Suppressor macrophage treated with lipopolysaccharide for 1 hour (primary cell): ENCODE measurements around the gene KIF2C.
A peak's percentile ranks its signal among the peaks of the same experiment; 100 is the strongest.
"Not testable (repeated sequence)": the region's sequence is repeated elsewhere in the genome, so short reads cannot be mapped to it uniquely, and the experiment has no call there.

Experiments used
- DNase-seq, 3 donors: peaks; one replicate each; pipeline ENCODE4 v3.0.0-alpha.2; 2020 to 2022

KIF2C gene

GRCh38 chr1:44798481-44799365 lies 59.1 kb downstream of the KIF2C start:
- no peak for DNase-seq

DNA sequence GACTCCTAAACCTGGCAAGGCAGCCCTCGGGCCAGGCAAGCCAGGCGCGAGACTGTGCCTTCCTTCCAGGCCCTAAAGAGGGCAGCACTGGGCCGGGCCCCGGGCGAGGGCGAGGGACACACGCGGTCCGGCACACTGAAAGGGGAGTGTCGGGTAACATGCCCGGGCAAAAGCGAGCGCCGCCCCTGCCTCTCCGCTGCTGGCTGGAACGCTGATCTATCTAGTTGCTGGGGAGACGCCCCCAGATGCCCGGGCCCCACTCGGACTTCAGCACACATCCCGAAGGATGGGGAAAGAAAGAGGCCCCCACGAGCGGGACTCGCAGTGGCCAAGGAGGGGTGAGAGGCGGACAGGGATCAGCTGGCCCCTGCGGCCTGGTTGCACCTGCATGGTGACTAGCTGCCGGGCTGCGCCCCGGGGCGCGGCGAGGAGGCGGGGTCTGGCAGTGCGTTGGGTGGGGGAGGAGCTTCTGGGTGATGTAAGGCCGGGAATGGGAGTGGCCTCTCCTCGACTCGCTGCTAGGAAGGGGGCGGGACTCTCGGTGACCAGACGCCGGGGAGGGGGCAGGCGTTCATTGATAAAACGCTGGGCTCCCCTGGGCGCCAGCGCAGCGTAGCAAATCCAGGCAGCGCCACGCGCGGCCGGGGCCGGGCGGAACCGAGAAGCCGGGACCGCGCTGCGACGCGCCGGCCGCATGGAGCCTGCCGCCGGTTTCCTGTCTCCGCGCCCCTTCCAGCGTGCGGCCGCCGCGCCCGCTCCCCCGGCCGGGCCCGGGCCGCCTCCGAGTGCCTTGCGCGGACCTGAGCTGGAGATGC lies 60.3 kb downstream of the KIF2C start, which contains the start of gene PLK3:
PLK3 (plus strand) TSS at position 608 of the 815 bp plus-strand sequence; CDS start at position 695, 87 bp downstream.
- peak; percentile 98 to 99 (median 99) for DNase-seq

DNA sequence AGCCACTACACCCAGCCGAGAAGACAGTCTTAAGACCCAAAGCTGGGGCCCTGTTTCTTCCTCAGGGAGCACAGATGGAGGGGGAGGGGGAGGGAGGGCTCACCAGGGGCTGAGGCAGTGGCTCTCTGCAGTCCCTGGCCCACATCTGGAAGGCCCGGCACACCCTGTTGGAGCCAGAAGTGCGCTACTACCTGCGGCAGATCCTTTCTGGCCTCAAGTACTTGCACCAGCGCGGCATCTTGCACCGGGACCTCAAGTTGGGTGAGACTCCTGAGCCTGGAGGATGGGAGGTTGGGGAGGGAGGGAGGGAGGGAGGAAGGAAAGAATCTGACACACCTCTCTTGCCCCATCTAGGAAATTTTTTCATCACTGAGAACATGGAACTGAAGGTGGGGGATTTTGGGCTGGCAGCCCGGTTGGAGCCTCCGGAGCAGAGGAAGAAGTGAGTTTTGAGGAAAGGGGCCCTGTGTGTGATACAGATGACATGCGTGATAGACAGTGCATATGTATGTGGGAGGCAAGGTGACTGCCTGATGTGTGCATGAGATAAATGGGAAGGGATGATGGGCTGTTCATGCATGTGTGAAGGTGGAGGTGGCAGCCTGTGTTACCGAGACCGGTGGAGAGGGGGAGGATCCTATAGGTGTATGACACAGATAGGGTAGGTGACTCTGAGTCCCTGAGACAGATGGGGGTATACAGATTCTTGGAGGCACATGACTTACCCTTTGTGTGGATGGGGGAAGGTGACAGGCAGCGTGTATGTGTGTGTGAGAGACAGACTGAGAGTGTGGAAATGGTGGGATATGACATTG lies 62.1 kb downstream of the KIF2C start:
- peak; percentile 85 to 90 (median 86) for DNase-seq

DNA sequence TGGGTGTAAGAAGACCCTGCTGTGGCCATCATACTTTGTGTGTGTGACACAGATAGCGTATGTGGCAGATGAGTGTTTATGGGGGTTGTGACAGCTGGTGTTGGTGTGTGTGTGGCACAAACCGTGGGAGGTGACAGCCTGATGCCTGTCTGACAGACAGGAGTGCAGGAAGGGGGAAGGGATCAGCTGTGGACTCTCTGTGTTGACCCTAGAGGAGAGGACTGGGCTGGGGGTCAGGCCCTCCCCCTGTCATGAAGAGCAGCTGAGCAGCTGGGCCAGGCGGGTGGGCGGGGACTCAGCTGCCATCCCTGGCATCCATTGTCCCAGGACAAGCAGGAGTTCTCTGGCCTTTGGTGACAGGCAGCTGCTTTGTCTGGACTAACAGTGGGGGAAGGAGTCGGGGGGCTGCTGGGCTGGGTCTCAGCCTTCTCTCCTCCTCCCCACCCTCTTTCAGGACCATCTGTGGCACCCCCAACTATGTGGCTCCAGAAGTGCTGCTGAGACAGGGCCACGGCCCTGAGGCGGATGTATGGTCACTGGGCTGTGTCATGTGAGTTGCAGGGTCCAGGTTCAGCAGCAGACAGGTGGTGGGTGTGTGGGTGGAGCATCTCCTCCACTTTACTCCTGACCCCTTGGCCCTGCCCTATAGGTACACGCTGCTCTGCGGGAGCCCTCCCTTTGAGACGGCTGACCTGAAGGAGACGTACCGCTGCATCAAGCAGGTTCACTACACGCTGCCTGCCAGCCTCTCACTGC lies 62.8 kb downstream of the KIF2C start:
- DNase-seq: peak in 1 of 3 donors; percentile 39

DNA sequence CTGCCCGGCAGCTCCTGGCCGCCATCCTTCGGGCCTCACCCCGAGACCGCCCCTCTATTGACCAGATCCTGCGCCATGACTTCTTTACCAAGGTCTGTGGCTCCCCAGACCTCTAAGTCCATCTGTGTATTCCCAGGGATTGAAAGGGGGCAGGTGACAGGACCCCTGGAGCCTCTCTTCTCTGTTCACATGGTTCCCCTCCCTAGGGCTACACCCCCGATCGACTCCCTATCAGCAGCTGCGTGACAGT lies 63.4 kb downstream of the KIF2C start:
- no peak for DNase-seq

GRCh38 chr1:44803312-44804095 lies 63.9 kb downstream of the KIF2C start:
- DNase-seq: no peak

DNA sequence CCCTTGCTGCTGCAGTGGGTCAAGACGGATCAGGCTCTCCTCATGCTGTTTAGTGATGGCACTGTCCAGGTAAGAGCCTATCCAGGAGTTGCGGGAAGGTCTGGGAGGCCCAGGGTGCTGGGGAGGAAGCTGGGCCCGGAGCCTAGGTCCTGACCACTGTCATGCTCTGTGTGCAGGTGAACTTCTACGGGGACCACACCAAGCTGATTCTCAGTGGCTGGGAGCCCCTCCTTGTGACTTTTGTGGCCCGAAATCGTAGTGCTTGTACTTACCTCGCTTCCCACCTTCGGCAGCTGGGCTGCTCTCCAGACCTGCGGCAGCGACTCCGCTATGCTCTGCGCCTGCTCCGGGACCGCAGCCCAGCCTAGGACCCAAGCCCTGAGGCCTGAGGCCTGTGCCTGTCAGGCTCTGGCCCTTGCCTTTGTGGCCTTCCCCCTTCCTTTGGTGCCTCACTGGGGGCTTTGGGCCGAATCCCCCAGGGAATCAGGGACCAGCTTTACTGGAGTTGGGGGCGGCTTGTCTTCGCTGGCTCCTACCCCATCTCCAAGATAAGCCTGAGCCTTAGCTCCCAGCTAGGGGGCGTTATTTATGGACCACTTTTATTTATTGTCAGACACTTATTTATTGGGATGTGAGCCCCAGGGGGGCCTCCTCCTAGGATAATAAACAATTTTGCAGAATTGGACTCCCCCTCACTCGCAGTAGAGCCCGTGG lies 65.8 kb downstream of the KIF2C start:
- DNase-seq: no peak

DNA sequence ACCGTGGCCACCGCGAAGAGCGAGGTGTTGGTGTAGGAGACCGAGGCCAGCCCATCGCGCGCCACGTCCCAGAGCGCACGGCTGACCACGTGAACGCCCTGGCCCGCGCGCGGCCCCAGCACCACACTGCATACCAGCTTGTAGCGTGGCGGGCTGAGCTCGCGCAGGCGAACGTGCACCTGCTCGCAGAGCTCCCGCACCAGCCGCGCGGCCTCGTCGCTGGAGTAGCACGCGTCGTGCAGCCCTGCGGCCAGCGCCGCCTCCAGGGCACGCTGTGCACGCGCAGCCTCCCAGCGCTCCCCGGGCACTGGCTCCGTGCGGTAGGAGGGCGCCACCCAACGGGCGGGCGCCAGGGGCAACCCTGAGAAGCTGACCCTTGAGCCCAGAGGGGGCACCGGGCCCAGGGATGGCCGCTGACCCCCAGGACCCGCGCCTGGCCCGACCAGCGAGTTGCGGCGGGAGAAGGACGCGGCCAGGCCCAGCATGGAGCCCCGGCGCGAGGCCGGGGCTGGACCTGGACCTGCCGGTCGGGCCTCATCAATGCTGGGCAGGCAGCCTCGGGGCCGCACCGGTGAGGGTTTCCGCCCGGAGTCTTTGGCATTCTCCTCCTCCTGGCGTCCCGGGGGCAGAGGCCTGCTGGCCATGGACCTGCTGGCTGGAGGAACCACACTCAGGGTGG lies 66.5 kb downstream of the KIF2C start:
- DNase-seq: no peak

- no peak for DNase-seq
Observed at GRCh38 chr1:44806704-44807363, 67.2 kb downstream of the KIF2C start, which contains the start of gene DYNLT4. TSS of gene DYNLT4 (minus strand) at chr1:44807351. CDS start at chr1:44806668, 683 bp downstream.

DNA sequence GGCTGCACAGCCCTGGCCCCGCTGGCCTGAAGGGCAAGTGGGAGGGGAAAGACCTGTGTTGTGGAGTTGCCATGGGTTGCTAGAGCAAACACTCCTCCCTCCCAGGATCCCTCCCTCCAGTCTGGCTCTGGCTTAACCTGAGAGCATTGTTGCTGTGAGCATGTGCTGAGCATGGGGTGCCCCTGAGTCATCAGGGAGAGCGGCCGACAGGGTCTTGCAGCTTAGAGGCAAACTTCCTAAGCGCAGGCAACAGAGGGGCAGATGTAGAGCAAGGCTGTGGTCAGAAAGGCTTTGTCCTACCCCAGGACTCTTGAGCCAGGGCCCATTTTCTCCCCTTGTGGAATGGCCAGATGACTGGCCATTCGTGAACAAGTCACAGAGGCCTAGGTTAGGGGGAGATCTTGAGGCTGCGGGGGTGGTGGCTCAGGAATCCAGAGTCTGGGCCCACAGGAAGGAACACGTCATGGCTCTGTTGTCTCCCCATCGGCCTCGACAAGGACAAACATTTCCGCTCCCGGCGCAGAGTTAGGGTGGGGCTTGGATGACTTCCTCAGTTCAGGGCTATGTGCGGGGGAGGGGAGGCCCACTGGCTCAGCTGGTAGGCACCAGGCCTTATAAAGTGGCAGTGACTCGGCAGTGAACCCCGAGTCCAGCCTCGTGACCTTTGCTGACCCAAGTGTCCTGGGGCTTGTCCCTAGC lies 67.9 kb downstream of the KIF2C start:
- DNase-seq: peak; percentile 98 to 99 (median 99)

DNA sequence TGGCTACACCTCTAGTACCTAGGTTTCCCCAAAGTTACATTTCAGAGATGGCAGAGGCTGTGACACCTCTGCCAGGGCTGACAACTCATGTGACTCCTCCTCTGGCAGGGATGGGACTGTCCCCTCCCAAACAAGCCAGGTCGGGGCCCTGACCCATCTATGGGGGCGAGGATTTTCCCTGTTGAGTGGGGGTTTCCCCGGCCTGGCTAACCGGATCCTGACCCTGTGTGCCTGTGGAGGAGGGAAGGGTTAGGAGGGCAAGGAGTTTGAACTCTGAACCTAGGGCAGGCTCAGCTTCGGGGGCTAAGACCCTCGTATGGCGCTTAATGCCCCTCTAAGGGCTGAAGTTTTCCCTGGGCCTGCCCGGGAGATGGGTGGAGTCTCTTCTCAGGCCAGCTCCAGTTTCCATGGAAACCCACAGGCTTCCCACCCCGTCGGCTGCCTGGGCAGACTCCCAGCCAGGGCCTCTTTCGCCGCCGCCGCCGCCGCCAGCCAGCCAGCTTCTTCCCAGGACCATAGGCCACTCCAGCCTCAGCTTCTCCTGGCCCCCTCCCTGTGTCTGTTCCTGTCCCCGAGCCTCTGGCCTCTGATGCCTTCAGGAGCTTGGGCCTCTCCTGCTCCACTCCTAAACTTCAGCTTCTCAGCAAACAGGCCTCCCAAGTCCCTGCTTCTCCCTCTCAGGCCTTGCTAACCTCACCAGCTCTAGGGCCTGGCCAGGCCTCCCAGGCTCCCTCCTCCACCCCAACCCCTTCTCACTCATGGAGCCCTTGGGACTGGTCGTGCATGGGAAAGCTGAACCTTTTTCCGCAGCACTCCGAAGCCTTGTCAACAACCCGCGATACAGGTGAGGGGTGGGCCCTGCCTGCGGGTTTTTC lies 68.7 kb downstream of the KIF2C start, which contains the start of gene BTBD19:
BTBD19 (plus strand) TSS at position 461 of the 875 bp plus-strand sequence; CDS start at position 759, 298 bp downstream.
- DNase-seq: peak; percentile 97 to 98 (median 97)

DNA sequence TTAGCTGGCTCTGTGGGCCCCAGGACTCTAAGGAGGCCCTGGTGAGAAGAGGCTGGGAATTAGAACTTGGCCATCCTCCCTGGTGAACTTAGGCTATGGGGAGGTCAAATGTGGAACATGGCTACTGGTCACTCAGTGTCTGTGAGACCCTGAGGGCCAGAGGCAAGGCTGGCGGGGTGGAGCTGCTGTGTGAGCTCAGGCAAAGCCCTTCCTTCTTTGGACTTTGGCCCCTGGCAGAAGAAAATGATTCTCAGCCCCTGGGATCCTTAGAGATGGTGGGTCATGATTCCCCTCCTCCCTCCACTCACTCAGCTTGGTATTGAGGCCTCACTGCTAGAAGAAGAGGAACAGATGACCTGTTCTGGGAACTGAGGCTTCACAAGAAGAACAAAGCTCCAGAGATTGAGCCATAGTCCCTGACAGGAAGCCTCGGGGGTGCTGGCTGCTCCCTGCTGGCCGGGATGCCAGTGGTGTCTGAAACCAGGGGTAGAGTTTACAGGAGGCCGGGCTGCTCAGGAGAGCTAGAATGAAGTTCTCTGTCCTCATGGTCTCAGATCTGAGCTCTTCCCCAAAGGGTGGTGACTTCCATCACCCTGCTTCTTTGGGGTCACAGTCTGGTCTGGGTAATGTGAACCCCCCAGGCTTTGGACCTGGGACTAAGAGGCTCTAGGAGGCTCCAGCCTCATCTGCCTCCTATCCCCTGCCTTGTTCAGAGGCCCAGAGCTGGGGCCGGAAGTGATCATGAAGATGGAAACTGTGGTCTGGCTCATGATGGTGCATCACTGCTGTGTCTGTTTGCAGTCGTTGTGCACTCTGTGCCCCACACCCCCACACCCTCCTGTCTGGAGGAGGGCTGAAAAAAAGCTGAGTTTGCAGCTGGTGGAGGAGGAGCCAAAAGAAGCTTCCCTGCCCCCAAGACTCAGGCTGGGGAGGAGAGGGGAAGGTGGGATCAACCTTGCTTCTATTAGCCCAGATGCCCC lies 69.6 kb downstream of the KIF2C start:
- peak; percentile 91 to 94 (median 91) for DNase-seq

GRCh38 chr1:44810101-44810761 lies 70.6 kb downstream of the KIF2C start:
- DNase-seq: peak in 2 of 3 donors; percentile 53 to 55

DNA sequence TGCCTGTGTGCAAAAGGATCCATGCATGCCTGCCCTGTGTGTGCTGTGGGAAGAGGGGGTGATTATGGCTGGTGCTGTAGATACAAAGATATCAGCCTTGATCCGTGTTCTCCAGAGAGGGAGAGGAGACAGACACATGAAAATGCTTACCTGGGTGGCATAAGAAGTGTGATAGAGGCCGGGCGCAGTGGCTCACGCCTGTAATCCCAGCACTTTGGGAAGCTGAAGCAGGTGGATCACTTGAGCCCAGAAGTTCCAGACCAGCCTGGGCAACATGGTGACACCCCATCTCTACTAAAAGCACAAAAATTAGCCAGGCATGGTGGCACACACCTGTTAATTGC lies 71.1 kb downstream of the KIF2C start:
- DNase-seq: not testable (repeated sequence)

DNA sequence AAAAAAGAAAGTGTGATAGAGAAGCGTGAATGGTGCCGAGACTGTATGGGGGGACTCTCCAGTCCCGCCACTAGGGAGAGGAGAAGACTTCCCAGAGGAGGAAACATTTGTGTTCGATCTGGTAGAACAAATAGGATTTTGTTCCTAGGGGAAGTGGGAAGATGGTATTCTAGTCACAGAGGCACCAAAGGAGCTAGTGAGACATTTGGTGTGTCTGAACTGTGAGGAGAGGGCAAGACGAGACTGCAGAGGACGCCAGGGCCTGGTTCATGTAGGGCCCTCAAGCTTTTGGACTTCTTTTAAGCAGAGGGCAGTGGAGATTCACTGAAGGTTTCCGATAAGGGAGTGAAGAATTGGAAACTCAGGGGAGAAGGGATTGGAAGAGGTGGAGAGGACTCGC lies 71.6 kb downstream of the KIF2C start:
- DNase-seq: no peak
